GM21576 (cell line): ENCODE measurements around the gene CLEC1A.
"Not testable (repeated sequence)": the region's sequence is repeated elsewhere in the genome, so short reads cannot be mapped to it uniquely, and the experiment has no call there.

Experiments used
- ATAC-seq: cut with Tn5 transposase; IDR thresholded peaks from one replicate; pipeline ENCODE4 v1.9.1; 2021; ENCODE audit warnings: mild to moderate bottlenecking, moderate library complexity; ENCODE audit not compliant: unreplicated experiment

CLEC1A gene

GRCh38 chr12:10052193-10052913 lies 46.4 kb downstream of the CLEC1A start:
- no peak for ATAC-seq

DNA sequence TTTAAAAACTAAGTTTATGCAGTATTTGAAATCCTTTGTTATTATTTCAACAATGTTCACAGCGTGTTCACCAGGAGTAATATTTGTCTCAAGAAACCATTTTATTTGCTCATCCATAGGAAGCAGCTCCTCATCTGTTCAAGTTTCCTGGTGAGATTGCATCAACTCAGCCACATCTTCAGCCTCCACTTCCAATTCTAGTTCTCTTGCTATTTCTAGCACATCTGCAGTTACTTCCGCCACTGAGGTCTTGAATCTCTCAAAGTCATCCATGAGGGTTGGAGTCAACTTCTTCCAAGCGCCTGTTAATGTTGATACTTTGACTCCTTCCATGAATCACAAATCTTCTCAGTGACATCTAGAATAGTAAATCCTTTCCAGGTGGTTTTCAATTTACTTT lies 50.3 kb downstream of the CLEC1A start:
- no peak for ATAC-seq

DNA sequence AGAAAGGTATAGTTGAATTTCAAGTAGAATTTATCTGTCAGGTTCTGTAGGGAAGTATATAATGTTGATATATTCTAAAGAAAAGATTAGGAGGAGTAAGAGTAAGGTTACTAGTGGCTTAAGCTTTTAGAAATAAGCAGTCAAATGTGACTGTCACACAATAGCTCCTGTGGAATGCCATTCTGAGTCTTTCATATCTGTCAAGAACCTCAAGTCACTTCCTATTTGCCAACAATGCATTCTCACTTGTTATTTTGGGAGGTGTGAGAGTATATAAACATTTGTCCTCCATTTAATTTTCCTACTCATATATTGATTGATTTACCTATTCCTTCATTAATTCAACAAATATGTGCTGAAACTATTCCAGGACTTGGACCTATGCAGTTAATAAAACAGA lies 56.6 kb downstream of the CLEC1A start:
- ATAC-seq = no peak

DNA sequence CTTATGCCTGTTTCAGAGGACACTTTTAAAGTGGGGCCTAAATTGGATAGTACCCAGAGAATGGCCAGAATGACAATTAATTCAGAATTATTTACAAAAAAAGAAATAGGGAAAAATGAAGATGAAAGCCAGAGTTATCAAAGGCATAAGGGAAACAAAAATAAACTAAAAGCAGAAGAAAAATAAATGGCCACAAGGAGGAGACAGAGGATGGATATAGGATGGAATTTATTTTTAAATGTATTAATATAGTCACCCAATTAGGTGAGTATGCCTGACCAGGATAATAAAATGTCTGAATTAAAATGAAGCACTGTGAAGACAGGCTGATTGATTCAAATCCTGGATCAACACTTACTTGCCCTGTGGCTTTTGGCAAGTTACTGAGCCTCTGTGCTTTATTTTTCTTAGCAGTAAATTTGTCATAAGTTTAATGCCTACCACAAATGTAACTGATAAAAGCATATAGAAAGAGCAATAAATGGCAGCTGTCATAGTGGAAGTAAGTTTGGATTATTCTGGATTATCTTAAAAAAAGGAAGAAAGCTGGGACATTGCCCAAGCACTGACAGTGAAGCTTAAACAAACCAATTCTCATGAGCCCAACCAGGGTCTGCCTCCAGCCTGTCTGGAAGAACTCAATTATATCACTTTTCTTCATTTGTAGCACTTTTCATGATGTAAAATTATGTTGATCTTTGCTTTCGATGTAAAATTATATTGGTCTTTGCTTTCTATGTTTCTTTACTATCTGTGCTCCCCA lies 64.8 kb downstream of the CLEC1A start:
- ATAC-seq = no peak

DNA sequence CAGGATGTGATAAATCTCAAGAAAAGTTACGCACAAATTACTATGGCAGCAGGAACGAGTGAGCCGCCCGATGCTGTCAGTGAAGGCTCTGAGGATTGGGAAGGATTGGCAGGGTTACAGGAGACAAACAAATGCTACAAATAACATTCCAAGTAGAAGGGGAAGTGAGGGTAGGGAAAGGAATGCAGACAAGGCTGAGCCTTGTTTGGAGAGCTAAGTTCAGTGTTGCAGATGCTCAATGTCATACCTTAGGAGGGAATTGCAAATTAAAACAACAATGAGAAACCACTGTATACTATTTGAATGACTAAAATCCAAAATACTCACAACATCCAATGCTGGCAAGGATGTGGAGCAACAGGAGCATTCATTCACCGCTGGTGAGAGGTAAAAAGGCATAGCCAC lies 67.0 kb downstream of the CLEC1A start:
- ATAC-seq = no peak

GRCh38 chr12:10031321-10031720 lies 67.5 kb downstream of the CLEC1A start:
- no peak for ATAC-seq

DNA sequence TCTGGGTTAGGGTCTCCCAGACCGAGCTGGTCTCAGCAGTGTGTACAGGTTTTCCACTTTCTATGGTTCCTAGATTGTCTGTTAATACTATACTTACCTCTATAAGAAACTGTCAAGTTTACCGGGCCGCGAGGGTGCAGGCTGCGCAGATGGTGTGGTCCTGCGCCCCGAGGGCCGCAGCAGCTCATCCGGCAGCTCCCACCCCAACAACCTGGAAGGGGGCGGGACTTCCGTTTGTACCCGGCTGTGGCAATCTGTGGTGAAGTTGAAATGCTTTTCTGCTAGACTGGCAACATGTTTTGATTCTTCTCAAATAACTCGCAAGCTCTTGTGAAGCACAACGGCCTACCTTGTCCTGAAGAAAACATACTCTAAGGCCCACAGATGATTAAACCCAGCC lies 68.3 kb downstream of the CLEC1A start, which contains the start of gene CLEC9A:
CLEC9A (plus strand) TSS at position 237 of the 400 bp plus-strand sequence. CDS start 22,006 bp downstream, outside the sequence.
- ATAC-seq = no peak

DNA sequence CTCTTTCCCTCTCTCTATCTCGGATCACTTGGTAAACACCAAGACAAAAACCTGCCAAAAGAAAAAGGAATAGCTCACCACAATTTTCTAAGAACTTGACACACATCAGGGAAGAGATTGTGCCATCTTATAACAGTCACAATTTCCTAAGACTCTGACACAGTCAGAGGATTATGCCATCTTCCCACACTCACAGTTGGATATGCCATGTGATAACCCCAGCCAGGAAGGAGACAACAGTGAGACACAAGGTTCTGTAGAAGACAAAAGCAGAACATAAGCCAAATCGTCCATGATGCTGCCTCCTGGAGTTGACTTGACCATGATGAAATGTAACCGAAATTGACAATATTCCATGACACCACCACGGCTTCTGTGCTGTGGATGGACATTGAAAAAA lies 71.1 kb downstream of the CLEC1A start:
- no peak for ATAC-seq

DNA sequence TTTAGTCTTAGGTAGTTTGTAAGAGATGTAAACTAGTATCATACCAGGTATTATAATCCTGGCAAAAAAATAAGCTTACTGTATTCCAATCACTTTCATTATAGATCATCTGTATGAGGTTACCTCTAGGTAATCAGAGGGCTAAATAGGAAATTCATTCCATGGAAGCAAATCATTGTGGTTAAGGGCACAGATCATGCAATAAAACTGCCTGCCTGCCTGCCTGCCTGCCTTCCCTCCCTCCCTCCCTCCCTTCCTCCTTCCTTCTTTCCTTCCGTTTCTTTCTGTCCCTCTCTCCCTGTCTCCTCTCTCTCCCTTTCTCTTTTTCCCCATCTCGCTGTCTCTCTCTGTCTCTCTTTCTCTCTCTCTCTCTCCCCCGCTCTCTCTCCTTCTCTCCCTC lies 71.5 kb downstream of the CLEC1A start:
- ATAC-seq = no peak

DNA sequence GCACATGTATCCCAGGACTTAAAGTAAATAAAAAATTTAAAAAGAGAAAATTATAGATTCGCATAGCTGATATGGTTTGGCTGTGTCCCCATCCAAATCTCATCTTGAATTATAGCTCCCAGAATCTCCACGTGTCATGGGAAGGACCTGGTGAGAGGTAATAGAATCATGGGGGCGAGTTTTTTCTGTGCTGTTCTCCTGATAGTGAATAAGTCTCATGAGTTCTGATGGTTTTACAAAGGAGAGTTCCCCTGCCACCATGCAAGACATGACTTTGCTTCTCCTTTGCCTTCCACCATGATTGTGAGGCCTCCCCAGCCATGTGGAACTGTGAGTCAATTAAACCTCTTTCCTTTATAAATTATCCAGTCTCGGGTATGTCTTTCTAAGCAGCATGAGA lies 72.1 kb downstream of the CLEC1A start:
- ATAC-seq = not testable (repeated sequence)

DNA sequence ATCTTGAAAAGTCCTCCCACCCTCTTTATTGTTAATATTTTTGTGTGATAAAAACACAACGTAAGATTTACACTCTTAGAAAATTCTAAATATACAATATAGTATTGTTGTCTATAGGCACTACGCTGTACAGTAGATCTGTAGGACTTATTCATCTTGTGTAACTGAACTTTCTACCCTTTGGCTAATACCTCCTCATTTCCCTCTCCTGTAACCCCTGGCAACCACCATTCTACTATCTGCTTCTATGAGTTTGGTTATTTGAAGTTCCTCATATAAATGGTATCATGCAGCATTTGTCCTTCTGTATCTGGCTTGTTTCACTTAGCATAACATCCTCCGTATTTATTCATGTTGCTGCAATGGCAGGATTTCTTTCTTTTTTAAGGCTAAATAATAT lies 73.5 kb downstream of the CLEC1A start:
- ATAC-seq = no peak

DNA sequence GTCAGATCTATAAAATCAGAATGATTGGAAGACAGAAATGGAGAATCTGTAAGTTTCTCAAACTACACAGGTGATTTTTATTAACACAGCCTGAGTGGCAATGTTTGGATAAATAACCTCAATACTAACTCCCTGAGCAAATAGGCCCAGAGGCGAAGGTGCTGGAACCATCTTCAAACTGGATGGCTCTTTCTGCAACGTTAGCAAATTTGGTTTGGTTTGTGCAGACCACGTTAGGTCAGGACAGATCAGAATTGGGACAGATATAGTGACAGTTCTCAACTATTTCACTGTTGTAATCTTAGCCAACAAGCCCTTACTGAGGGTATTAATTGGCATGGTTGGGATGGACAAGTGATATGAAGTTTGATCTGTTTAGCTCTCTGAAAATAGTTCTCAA lies 77.4 kb downstream of the CLEC1A start:
- ATAC-seq = no peak
